Brain pericyte (primary cell): ENCODE results near the gene NUMBL.
"Not testable (repeated sequence)": the region's sequence is repeated elsewhere in the genome, so short reads cannot be mapped to it uniquely, and the experiment has no call there.

Source experiments
- DNase-seq: peaks from one replicate; pipeline ENCODE4 v3.0.0-alpha.2; 2012; ENCODE audit warnings: low read depth, low spot score

Gene NUMBL

GRCh38 chr19:40690050-40690692, at the start of gene NUMBL:
NUMBL (minus strand) TSS chr19:40690651; CDS start chr19:40690483, 168 bp downstream.
- no peak for DNase-seq

DNA sequence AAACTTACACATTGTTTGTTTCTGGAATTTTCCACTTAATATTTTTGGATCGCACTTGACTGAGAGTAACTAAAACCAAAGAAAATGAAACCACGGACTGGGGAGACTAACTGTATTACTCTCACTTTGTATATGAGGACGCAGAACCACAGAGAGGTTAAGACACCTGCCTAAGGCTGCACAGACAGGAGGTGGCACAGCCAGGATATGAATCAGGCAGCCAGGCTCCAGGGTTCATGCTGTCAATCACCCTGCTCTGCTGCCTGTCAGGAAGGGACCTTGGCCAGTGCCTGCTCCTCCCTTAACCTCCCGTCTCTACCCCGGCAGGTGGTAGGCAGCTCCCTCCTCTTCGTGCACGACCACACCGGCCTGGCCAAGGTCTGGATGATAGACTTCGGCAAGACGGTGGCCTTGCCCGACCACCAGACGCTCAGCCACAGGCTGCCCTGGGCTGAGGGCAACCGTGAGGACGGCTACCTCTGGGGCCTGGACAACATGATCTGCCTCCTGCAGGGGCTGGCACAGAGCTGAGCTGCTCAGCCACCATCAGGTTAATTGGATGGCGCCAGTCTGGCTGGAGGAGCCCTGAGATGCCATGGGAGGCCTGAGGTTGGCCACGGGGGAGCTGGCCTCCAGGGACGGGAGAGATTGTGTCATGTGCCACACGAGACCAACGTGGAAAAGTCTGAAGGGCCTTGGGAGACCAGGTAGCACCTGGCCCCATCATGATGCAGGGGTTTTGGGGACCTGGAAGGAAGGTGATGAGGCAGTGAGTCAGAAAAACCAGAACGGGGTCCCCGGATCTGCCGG, 48.8 kb upstream of the NUMBL start:
- no peak for DNase-seq

DNA sequence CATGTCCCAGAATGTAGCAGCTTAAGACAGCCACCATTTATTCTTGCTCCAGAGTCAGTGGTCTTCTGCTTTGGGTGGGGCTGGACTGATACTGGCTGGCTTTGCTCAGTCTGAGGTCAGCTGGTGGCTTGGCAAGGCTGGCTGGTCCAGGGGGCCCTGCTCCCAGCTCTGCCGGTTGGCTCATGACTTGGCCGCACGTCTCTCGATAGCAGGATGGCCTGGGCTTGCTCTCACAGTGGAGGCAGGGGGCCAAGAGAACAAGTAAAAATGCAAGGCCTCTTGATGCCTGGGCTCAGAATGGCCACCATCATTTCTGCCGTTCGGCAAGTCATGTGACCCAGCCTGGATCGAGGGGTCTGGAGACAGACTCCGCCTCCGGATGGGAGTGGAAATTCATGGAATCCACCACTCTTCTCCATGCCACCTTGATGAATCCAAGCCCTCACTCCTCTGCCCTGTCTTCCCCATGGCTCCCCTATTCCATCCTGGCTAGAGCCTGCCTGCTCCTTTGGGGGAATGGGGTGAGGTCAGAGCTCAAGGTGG, 46.7 kb upstream of the NUMBL start:
- DNase-seq = no peak

DNA sequence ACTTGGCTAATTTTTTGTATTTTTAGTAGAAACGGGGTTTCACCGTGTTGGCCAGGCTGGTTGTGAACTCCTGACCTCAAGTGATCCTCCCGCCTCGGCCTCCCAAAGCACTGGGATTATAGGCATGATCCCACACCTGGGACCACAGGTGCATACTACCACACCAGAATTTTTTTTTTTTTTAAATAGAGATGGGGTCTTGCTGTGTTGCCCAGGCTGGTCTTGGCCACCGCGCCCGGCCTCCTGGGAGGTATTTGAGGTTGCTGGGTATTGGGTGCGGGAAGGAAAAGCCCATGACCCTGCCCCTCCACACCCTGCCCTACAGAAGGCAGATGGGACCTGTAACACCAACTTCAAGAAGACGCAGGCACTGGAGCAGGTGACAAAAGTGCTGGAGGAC, 46.2 kb upstream of the NUMBL start:
- DNase-seq = no peak

GRCh38 chr19:40735013-40735771, 44.7 kb upstream of the NUMBL start:
- DNase-seq = no peak

- DNase-seq = no peak
These were observed 42.7 kb upstream of the NUMBL start for GRCh38 chr19:40733149-40733548.

- DNase-seq = not testable (repeated sequence)
These were observed 41.9 kb upstream of the NUMBL start for GRCh38 chr19:40732304-40732703.

GRCh38 chr19:40730065-40730464, 39.6 kb upstream of the NUMBL start:
- not testable (repeated sequence) for DNase-seq

- no peak for DNase-seq
These were observed 35.8 kb upstream of the NUMBL start for GRCh38 chr19:40726279-40726678.

DNA sequence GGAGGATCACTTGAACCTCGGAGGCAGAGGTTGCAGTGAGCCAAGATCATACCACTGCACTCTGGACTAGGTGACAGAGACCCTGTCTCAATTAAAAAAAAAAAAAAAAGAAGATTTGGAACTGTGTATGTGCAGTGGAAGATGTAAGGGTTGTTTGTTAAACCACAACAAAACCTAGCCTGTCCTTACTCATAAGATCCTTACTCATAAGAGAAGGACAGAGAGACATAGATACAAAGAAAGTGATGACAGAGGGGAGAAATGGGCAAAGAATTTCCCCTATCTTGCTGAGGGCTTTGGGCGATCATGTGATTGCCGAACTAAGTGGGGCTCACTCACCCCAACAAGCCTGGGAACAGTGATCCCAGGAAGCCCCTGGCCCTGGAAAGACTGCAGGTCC, 34.4 kb upstream of the NUMBL start:
- DNase-seq = no peak

- DNase-seq = no peak
These were observed 33.9 kb upstream of the NUMBL start for GRCh38 chr19:40724315-40724714.

DNA sequence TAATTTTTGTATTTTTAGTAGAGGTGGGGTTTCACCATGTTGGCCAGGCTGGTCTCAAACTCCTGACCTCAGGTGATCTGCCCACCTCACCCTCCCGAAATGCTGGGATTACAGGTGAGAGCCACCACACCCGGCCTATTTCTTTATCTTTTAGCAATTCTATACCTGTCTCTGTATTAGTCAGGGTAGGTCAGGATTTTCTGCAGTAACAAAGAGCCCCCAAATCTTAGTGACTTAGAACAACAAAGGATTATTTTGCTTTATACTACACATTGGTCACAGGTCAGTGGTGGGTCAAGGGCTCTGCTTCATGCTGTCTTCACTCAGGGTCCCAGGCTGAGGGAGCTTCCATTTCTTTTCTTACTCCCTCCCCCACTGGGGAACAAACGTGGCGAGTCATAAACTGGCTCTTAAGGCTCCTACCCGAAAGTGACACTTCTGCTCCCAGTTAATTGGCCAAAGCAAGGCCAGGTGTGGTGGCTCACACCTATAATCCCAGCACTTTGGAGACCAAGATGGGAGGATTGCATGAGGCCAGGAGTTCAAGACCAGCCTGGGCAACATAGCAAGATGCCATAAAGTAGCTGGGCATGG, 33.3 kb upstream of the NUMBL start:
- no peak for DNase-seq

- no peak for DNase-seq
These were observed 31.6 kb upstream of the NUMBL start for GRCh38 chr19:40721936-40722661.

DNA sequence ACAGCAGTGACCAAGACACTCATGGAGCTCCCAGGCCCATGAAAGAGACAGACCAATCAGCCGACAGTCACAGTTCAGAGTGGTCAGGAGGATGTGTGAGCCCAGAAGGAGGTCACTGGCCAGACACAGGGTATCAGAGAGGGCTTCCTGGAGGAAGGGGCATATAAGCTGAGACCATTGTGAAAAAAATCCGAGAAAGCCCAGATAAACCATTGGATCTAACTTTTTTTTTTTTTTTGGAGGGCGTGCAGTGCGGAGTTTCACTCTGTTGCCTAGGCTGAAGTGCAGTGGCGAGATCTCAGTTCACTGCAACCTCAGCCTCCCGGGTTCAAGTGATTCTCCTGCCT, 30.7 kb upstream of the NUMBL start:
- no peak for DNase-seq

- no peak for DNase-seq
These were observed 29.0 kb upstream of the NUMBL start for GRCh38 chr19:40719414-40719894.

DNA sequence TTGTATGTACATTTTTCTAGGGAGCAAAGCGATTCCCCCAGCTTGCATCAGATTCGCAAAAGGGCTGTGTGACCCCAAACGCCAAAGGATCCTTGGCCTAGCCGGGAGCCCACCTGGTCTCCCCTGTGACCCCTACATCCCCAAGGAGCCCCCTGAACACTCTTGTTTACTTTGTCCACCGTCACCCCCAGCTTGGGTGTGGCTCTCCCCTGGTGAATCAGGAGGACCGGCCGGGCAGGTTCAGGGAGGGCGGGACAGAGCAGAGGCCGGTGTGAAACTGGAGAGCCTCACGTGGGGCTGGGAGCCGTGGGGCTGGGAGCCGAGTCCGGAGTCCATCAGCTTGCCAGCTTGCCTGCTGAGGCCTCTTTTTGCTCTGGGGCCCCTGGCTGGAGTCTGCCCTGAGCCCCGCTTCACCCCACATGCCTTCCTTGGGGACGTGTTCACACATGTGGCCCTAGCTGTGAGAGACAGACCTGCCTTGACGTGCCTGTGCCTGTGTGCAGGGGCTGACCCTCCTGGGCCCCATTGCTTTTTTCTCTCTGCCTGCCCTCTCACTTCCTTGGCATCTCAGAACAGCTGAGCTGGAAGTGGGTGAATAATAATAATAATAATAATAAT, 28.4 kb upstream of the NUMBL start:
- DNase-seq = no peak

DNA sequence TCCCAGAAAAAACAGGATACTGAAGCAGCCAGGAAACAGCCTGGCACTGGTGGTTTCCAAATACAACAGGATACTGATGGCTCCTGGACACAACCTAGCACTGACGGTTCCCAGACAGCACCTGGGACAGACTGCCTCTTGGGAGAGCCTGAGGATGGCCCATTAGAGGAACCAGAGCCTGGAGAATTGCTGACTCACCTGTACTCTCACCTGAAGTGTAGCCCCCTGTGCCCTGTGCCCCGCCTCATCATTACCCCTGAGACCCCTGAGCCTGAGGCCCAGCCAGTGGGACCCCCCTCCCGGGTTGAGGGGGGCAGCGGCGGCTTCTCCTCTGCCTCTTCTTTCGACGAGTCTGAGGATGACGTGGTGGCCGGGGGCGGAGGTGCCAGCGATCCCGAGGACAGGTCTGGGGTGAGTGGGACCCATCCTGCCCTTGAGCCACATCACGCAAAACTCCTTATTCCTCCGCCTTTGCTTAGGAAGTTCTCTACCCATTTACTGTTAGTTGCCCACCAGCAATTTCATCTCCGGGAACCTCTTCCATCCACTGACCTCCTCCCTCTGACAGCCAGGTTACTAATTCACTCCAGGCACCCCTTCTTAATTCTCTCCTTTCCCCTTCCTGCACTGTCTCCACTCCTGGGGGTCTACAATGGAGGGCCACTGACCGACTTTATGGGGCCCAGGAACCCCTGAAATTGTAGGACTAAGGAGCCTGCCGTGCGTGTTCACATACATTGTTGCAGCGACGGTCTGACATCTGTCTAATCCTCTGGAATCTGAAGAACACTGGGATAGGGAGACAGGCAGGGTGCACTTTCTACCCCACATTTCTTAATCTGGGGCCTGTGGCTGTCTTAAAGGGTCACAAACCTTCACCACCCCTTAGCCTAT, 27.7 kb upstream of the NUMBL start:
- no peak for DNase-seq

DNA sequence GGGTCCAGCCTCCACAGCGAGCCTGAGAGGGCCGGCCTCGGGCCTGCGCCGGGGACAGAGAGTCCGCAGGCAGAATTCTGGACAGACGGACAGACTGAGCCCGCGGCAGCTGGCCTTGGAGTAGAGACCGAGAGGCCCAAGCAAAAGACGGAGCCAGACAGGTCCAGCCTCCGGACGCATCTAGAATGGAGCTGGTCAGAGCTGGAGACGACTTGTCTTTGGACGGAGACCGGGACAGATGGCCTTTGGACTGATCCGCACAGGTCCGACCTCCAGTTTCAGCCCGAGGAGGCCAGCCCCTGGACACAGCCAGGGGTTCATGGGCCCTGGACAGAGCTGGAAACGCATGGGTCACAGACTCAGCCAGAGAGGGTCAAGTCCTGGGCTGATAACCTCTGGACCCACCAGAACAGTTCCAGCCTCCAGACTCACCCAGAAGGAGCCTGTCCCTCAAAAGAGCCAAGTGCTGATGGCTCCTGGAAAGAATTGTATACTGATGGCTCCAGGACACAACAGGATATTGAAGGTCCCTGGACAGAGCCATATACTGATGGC, 27.0 kb upstream of the NUMBL start:
- DNase-seq = no peak
